GM18502 (cell line): Measurements from ENCODE around the gene RNF213.

Experiments
- ATAC-seq: cut with Tn5 transposase; IDR thresholded peaks from one replicate; pipeline ENCODE4 v1.9.1; 2021; ENCODE audit warnings: mild to moderate bottlenecking; ENCODE audit not compliant: unreplicated experiment, poor library complexity

Gene RNF213

GRCh38 chr17:80426671-80427326 is 166.1 kb downstream of the RNF213 start:
- ATAC-seq, result no peak

- no peak for ATAC-seq
Measured at GRCh38 chr17:80427366-80428282, 167.0 kb downstream of the RNF213 start.

DNA sequence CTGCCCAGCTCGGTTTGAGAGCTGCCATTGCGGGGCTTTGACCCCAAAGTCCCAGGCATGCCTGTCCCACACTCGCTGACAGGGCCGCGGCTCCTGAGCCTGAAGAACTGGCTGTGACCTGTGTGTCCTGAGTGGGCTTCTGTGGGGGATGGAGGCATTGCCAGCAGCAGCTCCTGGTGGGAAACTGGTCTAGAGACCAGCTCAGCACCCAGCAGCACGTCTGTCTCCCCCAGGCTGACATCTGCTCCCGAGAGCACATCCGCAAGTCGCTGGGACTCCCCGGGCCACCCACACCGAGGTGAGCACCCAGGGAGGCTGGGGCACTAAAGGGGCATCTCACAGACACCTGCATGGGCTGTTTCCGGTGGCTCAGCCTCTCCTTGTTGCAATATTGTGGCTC is 167.7 kb downstream of the RNF213 start:
- no peak for ATAC-seq

- no peak for ATAC-seq
Measured at GRCh38 chr17:80428796-80429195, 168.1 kb downstream of the RNF213 start.

DNA sequence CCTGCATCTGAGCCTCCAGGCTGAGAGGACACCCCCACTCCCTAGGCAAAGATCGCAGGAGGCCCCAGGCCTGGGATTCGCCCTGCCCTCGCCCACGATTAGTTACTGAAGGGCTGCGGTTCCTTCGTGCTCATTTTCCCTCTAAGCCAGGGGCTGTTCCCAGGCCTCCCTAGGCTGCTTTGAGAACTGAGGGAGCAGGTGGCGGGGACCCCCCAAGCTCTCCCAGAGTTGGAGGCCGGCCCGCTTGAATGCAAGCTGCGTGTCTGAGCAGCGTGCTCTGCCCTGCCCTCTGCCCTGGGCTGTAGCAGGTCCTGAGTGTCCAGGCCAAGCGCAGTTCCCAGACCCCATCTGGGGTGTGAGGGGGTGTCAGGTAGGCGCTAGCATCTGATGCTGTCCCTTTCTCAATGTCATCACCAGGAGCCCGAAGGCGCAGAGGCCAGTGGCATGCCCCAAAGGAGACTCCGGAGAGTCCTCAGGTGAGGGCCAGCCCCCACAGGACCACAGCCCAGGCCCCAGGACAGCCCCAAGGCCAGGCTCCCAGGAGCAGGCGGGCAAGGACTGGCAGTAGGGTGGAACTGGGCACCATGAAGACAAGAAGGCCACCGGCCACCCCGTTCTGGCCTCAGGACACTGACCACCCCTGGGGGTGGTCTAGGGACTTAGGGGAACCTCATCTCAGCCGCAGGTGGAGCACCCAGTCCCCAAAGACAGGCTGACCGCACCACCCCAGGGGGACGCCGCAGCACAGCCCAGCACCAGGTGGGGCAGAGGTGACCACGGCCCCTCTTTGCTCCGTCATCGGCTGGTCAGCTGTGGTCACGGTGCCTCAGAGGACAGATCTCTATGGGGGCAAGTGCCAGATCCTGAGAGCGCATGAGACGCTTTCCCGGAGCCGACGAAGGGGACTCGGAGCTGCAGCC is 169.0 kb downstream of the RNF213 start:
- ATAC-seq, result no peak

- ATAC-seq, result no peak
Measured at GRCh38 chr17:80430446-80431245, 170.0 kb downstream of the RNF213 start.

DNA sequence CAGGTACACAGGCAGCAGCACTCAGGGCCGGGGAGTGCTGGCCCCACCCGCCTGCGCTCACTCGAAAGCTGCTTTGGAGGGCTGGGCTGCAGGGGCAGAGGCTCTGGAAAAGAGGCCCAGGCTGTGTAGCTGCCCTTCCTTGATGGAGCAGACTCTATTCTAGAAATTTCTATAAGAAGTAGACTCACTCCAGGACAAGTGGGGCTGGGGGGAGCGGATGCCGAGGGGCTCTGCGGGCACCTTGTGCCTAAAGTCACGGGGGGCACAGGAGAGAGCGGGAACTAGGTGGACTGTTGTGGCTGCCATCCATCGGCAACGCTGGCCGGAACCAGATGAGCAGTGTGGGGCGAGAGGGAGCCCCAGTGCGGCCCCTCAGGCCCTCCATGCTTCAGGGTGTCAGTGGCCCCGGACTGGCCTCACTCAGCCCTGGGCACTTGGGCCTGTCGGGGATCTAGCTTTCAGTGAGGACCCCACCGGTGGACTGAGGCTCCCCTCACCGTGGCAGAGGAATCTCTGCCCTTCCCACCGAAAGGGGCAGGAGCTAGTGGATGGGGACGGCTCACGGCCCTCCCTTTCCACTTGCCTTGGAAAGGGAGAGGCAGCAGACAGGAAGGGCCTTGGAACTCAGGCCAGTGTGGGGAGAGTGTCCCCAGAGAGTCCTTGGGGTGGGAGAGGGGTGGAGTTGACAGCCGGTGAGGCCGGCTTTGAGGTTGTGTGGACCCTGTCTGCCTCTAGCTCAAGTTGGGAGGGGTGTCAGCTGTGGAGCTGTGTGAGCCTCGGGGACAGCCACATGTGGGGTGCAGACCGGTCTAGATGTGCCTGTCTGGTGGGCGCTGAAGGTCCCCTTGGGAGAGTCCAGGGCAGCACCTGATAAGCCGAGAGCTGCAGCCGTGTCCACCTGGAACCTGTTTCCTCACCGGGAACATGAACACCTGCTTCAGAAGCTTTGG is 170.9 kb downstream of the RNF213 start:
- no peak for ATAC-seq

DNA sequence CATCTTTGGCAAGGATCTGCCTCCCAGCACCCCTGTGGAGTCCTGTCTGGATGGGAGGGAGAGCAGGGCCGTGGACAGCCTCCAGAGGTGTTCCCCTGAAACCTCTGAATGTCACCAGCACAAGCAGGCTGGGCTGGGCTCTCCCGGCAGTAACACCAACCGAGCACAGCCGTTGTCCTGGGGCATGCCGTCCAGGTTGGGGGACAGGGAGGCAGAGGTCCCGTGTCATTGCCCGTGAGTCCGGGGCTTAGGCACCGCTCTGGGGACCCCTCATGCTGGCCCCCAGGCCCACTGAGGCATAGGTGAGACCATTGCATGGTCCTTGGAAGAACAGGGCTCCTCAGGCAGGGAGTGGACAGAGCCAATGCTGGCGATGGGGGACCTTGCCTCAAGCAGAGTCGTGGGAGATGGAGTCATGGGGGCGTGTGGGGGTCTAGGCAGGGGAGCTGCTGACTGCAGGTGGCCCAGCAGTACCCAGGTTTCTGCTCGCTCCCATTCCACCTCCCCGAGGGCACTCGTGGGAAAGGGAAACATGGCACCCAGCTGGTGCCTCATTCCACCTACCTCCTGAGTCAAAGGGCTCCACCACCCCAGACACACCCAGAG is 171.8 kb downstream of the RNF213 start:
- no peak for ATAC-seq

GRCh38 chr17:80432961-80433550 is 172.4 kb downstream of the RNF213 start:
- ATAC-seq, result no peak

DNA sequence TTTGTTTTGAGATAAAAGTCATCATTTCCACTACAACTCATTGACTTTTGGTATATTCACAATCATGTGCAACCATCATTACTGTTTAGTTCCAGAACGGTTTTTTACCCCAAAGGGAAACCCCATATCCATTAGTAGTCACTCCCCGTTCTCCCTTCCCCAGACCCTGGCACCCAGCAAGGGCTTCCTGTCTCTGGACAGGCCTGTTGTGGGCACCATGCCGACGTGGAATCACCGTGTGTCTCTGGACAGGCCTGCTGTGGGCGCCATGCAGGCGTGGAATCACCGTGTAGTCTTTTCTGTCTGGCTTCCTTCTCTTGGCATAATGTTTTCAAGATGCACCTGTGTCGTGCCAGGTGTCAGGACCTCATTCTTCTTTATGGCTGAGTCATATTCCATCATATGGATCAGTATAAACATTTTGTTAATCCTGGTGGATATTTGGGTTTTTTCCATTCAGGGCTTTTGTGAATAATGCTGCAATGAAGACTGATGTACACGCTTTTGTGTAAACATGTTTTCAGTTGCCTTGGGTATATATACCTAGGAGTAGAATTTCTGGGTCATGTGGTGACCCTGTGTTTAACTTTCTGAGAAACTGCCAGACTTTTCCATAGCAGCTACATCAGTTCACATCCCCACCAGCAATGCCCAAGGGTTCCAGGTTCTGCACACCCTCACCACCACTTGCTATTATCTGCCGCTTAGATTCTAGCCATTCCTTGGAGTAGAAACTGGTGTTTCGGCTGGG is 173.4 kb downstream of the RNF213 start:
- ATAC-seq, result no peak

- ATAC-seq, result no peak
Measured at GRCh38 chr17:80437532-80437931, 176.9 kb downstream of the RNF213 start.

- no peak for ATAC-seq
Measured at GRCh38 chr17:80438806-80439205, 178.2 kb downstream of the RNF213 start.

DNA sequence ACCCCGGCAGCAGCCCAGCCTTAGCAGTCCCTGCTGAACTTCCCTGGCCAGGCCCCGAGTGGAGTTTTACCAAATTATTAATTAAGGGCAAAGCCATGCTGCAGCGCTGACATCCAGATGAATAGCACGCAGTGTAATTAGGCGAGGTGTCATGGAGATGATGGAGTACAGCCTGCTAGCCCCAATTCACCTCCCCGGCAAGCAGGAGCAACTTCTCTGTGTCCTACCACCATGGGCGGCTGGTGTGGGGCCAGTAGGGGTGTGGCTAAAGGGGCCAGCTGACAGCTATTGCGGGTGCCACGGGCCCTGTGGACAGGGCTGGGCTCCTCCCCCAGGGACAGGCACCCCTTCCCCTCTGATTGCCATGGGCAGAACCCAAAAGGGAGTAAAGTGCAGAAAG is 178.8 kb downstream of the RNF213 start:
- no peak for ATAC-seq

GRCh38 chr17:80441133-80441578 is 180.5 kb downstream of the RNF213 start:
- ATAC-seq, result no peak

DNA sequence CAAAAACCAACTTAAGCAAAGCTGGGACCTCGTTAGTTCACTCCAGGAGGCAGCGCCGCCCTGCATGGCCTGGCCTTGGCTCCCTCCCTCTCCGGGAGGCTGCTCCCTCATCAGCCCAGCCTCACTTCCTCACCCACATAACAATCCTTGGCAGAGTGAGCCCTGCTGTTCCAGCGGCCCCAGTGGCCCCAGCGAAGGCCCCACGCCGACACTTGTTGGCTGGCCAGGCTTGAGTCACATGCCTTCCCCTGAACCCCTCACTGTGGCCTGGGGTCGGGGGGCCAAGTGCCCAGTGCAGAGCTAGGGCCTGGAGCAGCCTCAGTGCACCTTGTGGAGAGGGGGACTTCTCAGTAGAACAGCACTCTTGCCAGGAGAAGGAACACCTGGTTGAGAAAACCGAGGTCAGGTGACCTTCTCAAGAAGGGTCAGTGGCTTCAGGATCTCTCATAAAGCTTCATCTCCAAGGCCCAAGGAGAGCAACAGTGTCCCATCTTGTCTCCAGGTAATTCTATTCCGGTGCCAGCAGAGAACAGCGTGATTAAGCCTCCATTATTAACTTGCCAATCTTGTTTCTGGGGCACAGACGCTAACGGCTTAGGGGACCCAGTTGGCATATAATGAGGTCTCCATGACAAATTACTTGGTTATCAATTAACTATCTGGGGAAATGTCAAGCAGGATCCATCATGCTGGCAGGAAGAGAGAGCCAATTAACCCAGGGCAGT is 181.1 kb downstream of the RNF213 start:
- no peak for ATAC-seq

GRCh38 chr17:80442323-80442659 is 181.6 kb downstream of the RNF213 start:
- no peak for ATAC-seq

DNA sequence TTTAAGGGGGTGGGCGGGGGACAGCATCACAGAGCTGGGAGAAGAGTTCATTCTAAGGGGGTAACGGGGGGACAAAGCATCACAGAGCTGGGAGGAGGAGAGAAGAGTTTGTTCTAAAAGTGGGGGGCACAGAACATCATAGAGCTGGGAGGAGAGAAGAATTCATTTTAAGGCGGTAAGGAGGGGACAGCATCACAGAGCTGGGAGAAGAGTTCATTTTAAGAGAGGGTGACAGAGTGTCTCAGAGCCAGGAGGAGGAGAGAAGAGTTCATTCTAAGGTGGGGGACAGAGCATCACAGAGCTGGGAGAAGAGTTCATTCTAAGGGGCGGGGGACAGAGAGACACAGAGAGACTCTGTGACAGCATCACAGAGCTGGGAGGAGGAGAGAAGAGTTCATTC is 182.1 kb downstream of the RNF213 start:
- no peak for ATAC-seq
